Measurements from ENCODE around the gene LEFTY1.
A peak's percentile ranks its signal among the peaks of the same experiment; 100 is the strongest.

Gene LEFTY1

DNA sequence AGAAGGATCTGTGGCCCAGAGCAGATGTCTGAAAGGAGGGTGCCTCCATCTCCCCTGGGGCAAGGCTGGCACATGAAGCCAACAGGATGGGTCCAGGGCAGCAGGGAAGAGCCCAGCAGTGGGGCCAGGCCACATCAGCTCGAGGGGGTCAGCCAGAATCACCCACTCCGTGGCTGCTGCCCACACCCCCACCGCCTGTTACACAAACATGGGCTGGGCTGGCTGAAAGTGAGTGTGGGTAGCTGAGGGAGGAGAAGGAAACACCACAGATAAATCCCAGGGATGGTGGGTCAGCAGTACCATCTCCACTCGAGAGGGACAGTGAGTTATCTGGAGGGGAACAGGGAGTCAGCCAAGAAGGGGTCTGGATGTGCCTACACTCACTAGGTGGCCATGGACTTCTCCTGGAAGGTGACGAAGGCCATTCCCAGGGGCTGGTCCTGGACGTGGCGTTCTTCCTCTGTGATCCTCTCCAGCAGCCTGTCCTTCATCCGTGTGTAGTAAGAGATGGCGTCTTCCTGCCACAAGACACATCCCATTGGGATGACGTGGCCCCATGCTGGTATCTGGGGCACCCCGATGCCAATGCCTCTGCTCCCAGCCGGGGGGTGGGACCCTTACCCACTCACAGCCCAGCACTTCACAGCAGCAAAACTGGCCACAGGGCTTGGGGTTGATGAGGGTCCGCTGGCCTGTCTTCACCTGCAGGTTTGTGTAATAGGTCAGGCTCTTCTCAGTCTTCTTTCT lies 26.9 kb downstream of the LEFTY1 start:
- H3K9me3 Mint-ChIP-seq: no peaks in the 10 kb centered on the region

DNA sequence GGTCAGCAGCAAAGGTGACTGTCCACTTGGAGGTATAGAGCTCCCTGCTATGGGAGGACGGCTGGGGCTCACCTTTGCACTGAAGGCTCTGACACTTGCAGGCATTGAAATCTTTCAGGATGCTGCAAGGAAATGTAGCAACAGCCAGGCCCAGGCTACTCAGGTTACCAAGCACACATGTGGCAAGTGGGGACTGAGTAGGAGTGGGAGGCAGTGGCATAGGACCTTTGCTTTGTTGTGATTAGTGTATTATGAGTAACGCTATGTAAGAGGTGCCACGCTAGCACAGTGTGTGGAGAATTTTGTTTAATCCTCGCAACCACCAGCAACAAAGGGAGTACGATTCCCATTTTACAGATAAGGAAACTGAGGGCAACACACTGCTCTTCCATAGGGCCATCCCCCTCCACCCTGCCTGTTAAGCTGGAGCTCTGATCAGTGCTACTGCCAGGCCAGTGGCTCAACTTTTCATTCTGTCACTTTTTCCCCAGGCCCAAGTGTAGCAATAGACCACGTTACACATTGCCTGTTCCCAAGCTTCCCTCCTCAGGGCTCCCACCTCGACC lies 28.0 kb downstream of the LEFTY1 start:
- no peaks in the 10 kb centered on the region for H3K27me3 Mint-ChIP-seq
- H3K9me3 Mint-ChIP-seq: no peaks in the 10 kb centered on the region
- peaks cover 26% of the 10 kb centered on the region for H3K36me3 Mint-ChIP-seq
- no peak for ATAC-seq (ENCODE audit: low read depth)
- H3K27ac Mint-ChIP-seq: no peak overlapping the region
- H3K4me1 Mint-ChIP-seq: peaks cover under 1% of the 10 kb centered on the region
- H3K4me3 Mint-ChIP-seq: no peak overlapping the region
- DNase-seq (ENCODE audit: low spot score in 2 of 2): no peak

More for the DNA sequence above, 26.9 kb downstream of the LEFTY1 start:
- no peak for DNase-seq (ENCODE audit: low spot score in 2 of 2)
- Mint-ChIP-seq H3K27me3 (no peaks in the 10 kb centered on the region), H3K4me1 (peaks cover 9% of the 10 kb centered on the region), H3K27ac (no peak overlapping the region), H3K36me3 (peaks cover 24% of the 10 kb centered on the region), H3K4me3 (no peak overlapping the region)
- ATAC-seq (ENCODE audit: low read depth): no peak

DNA sequence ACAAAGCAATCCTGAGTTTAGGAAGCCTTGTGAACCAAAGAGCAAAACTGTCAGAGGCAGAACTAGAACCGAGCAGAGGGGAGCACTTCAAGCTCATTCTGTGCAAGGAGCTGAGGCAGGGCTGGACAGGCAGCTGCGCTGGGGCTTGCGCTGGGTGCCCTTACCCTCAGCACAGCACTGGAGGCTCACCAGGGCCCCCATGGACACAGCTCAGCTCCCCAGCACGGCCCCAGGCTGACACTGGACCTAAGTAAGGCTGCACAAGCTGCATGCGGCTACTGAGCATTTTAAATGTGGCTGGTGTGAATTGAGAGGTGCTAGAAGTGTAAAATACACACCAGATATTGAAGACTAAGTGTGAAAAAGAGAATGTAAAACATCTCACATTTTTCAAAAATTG lies 28.8 kb downstream of the LEFTY1 start:
- no peaks in the 10 kb centered on the region for H3K4me1 Mint-ChIP-seq
- no peaks in the 10 kb centered on the region for H3K27me3 Mint-ChIP-seq
- ATAC-seq (ENCODE audit: low read depth) (no peak), DNase-seq (ENCODE audit: low spot score in 2 of 2) (no peak)
- H3K36me3 Mint-ChIP-seq: peaks cover 26% of the 10 kb centered on the region
- H3K27ac Mint-ChIP-seq: no peak overlapping the region
- H3K9me3 Mint-ChIP-seq: no peaks in the 10 kb centered on the region
- H3K4me3 Mint-ChIP-seq: no peak overlapping the region

DNA sequence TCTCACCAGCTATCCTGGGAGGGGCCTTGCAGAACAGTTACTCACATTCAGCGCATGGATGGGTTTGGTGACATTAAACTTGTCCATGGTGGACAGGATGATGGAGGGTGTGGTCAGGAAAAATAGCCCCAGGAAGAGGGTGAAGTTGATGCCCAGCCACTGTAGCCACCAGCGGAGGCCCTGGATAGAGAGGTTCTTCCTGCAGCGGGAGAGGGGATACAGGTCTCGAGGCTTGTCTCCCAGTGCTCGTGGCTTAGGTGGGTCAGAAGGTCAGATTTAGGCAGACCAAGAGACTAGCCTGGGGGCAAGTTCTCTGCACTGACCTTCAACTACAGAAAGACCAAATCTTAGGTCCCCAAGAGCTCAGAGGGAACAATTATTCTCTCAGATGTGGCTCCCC lies 29.8 kb downstream of the LEFTY1 start:
- H3K4me3 Mint-ChIP-seq: no peak overlapping the region
- H3K27ac Mint-ChIP-seq: no peak overlapping the region
- DNase-seq (ENCODE audit: low spot score in 2 of 2) (no peak), ATAC-seq (ENCODE audit: low read depth) (no peak)
- H3K36me3 Mint-ChIP-seq: peaks cover 31% of the 10 kb centered on the region
- no peaks in the 10 kb centered on the region for H3K27me3 Mint-ChIP-seq
- no peaks in the 10 kb centered on the region for H3K9me3 Mint-ChIP-seq
- no peaks in the 10 kb centered on the region for H3K4me1 Mint-ChIP-seq

DNA sequence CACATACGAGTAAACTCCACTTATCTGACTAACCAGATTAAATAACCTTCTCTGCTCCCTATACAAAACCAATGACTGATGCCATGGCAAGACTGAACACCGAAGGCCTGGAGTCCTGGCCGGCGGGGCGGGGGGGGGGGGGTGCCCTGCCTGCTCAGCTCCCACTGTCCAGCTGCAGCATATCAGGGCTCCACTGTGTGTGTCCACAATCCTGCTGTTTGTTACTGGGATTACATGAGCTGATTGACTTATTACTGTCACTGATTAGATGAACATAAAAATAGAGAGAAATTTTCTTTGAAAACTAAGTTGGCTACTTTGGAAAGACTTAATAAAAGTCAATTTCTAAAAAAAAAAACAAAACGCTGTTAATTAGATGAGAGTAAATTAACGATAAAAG lies 31.7 kb downstream of the LEFTY1 start:
- H3K36me3 Mint-ChIP-seq: peaks cover 44% of the 10 kb centered on the region
- no peaks in the 10 kb centered on the region for H3K27me3 Mint-ChIP-seq
- DNase-seq (ENCODE audit: low spot score in 2 of 2) (no peak), ATAC-seq (ENCODE audit: low read depth) (no peak)
- H3K9me3 Mint-ChIP-seq: no peaks in the 10 kb centered on the region
- no peak overlapping the region for H3K27ac Mint-ChIP-seq
- H3K4me1 Mint-ChIP-seq: peaks cover 12% of the 10 kb centered on the region
- no peak overlapping the region for H3K4me3 Mint-ChIP-seq

DNA sequence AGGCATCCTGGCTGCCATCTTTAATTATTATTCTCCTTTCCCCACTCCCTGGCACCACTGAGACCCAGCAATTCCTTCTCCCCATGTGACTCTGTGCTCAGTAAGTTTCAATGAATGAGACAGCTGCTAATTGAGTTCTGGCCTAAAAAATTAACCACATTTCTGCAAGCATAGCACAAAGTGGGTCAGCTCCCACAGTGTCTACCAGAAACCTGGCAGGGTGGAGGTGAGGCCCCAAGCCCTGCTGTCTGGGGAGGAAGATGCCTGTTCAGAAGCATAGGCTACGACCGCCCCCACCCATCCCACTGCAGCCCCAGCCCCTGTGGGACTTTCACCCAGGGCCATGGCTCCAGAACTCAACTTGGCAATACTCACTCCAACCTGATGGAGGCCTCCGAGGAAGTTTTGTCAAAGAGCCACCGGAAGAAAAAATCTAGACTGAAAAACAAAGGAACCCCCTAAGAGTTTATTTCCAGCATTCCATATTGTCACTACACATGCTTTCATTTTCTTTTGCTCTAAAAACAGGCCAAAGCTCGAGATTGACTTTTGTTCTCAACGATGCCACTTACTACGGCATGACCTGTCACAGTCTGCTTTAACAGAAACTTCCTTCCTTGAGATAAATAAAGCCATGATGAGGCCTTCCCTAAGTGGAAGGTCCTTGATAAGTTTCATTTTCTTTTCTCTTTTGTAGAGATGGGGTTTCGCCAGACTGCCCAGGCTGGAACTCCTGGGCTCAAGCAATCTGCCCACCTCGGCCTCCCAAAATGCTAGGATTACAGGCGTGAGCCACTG lies 33.2 kb downstream of the LEFTY1 start:
- Mint-ChIP-seq H3K27me3 (no peaks in the 10 kb centered on the region), H3K4me3 (no peak overlapping the region), H3K27ac (peak overlapping the region; percentile 64), H3K9me3 (no peaks in the 10 kb centered on the region), H3K36me3 (peaks cover 46% of the 10 kb centered on the region), H3K4me1 (peaks cover 22% of the 10 kb centered on the region)
- no peak for DNase-seq (ENCODE audit: low spot score in 2 of 2)
- no peak for ATAC-seq (ENCODE audit: low read depth)

DNA sequence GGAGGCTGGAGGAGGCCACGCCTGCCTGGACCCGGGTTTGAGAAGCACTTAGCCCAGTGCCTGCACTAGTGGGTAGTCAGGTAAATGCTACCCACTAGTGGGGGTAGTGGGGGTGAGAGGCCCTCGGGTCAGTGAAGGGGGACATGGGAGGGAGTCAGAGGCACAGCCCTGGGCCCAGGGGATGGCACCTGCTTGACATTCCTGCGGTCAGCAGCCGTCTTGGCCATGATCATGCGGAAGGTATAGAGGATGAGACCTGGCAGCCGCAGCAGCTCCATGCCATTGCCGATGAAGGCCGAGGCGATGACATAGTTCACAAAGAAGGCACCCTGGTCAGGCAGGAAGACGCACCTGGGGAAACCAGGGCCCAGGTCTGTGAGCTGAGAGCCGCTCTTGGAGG lies 35.5 kb downstream of the LEFTY1 start:
- peak overlapping the region; percentile 90 for H3K27ac Mint-ChIP-seq

DNA sequence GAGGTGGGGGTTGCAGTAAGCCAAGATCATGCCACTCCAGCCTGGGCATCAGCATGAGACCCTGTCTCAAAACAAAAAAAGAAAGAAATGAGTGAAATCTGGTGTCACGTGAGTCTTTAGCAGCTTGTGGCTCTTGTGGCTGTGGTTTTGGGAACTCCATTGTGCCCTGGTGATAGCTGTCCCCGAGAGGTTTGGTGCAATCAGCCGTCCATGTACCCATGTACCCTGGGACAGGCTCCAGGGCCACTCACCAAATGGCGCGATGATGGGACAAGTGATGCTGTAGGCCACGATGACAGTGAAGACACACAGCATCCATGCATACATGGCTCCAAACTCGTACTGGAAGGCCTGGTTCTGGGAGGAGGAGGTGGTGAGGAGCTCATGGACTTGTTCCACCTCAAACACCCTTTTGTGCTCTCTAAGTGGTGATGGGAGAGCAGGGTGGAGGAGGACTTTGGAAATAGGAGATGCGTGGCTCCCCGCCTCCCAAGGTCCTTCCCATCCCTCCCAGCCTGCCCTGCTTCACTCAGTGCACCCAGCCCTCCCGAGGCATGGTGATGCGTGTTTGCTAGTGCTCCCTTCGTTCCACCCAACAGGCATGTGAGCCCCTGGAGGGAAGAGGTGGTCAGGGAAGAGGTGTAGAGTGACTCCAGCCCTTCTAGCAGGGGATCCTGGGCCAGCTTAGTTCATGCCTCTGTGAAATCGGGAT lies 36.4 kb downstream of the LEFTY1 start:
- H3K4me1 Mint-ChIP-seq: peaks cover 47% of the 10 kb centered on the region
- H3K36me3 Mint-ChIP-seq: peaks cover 40% of the 10 kb centered on the region
- no peaks in the 10 kb centered on the region for H3K9me3 Mint-ChIP-seq
- DNase-seq (ENCODE audit: low spot score in 2 of 2) (no peak), ATAC-seq (ENCODE audit: low read depth) (no peak)
- H3K27ac Mint-ChIP-seq: peak overlapping the region; percentile 90
- H3K27me3 Mint-ChIP-seq: no peaks in the 10 kb centered on the region
- H3K4me3 Mint-ChIP-seq: no peak overlapping the region

More for the DNA sequence above, 35.5 kb downstream of the LEFTY1 start:
- Mint-ChIP-seq H3K4me1 (peaks cover 38% of the 10 kb centered on the region), H3K9me3 (no peaks in the 10 kb centered on the region), H3K27me3 (no peaks in the 10 kb centered on the region), H3K36me3 (peaks cover 42% of the 10 kb centered on the region), H3K4me3 (no peak overlapping the region)
- DNase-seq (ENCODE audit: low spot score in 2 of 2) (no peak), ATAC-seq (ENCODE audit: low read depth) (no peak)

DNA sequence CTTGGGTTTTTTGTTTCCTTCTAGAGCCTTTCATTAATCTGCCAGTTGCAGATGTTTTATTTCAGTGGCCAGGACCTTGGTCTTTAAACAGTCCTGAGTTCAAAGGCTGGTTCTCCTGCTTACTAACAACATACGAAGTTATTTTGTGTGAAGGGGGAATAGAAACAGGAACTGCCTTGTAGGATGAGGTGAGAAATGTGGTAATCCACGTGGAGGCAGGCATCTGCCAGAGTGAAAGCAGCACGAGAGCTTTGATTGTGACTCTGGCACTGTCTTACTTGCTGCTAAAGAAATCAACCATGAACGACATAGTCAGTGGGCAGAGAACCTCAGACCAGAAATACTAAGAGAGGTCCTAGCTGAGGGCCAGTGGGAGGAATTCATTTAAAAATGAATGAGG lies 37.1 kb downstream of the LEFTY1 start:
- Mint-ChIP-seq H3K4me1 (peaks cover 53% of the 10 kb centered on the region), H3K9me3 (no peaks in the 10 kb centered on the region), H3K27ac (peak overlapping the region; percentile 90), H3K36me3 (peaks cover 37% of the 10 kb centered on the region), H3K27me3 (no peaks in the 10 kb centered on the region), H3K4me3 (peak overlapping the region; percentile 21)
- DNase-seq (ENCODE audit: low spot score in 2 of 2) (peak in 1 of 2 donors; percentile 21), ATAC-seq (ENCODE audit: low read depth) (peak; percentile 45)

DNA sequence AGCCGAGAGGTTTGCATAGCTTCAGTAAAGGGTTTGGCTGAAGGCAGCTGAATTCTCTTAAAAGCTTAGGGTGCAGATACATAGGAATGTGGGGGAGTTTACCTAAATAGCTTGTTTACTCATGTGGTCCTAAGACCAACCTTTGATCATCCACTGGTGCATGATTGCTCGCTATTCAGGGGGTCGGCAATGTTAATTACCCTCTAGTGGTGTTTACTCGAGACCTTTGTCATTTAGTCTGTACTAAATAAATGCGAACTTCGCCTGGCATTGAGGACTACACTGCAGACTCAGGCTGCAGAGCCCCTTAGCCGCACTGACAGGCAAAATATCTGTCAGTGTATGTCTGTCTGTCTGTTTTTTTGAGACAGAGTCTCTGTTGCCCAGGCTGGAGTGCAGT lies 38.6 kb downstream of the LEFTY1 start:
- Mint-ChIP-seq H3K27ac (peak overlapping the region; percentile 82), H3K27me3 (no peaks in the 10 kb centered on the region), H3K36me3 (peaks cover 40% of the 10 kb centered on the region), H3K4me1 (peaks cover 60% of the 10 kb centered on the region), H3K4me3 (no peak overlapping the region), H3K9me3 (no peaks in the 10 kb centered on the region)
- DNase-seq (ENCODE audit: low spot score in 2 of 2) (no peak), ATAC-seq (ENCODE audit: low read depth) (no peak)

DNA sequence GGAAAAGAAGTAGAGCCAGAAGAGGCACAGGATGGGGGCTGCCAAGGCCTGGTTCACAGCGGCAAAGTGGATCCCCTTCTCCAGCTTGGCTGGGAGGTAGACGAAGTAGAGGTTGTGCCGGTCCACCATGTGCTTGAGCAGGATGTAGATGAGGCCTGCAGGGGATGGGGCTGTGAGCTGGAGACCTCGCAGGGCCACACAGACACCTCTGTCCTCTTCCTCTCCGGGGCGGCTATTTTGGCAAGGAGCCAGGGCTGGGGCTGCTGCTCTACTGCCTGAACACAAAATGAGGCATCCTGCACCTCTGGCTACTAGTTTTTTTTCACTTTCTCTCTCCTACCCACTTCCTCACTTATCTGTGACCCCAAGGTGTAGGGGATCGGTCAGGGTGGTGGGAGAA lies 39.0 kb downstream of the LEFTY1 start:
- H3K27ac Mint-ChIP-seq: peak overlapping the region; percentile 82
- ATAC-seq (ENCODE audit: low read depth): no peak

DNA sequence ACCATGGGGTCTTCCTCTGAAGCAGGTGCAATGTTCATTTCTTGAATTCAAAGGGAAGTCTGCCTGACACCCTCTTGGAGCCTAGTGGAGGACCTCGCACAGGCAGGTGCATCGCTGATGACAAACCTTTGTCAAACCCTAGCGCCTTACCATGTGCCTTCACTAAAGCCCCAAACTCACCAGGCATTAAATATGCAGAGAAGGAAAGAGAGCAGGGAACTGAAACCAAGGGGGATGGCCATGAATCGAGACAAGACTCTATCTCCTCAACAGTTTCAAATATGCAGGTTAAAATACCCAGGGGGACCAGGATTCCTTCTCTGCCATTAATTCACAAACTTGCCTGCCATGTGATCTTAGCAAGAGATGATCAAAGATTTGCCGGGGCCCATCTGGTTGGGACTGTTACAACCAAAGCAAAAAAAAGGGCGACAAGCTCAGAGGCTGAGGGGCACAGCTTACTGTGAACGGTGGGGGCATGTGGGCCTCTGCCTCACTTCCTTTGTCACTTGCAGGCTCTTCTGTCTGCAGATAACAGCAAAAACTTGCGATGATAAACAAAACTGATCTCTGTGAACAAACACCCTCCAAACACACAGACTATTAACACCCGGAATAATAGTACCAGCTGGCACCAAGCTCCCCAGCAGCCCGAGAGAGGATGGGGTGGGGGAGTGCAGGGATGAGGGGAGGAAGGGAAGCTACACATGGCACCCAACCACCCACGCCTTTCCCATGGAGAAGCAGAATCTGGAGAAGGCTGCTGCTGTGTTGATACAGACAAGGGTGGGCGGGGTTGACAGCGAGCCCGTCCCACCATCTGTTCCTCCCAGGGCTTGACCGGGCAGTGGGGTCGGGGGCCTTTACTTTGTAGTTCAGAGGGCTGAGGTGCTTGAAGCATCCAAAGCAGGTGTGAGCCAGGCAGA lies 40.7 kb downstream of the LEFTY1 start:
- peaks cover 55% of the 10 kb centered on the region for H3K4me1 Mint-ChIP-seq
- H3K27me3 Mint-ChIP-seq: no peaks in the 10 kb centered on the region
- no peaks in the 10 kb centered on the region for H3K9me3 Mint-ChIP-seq
- ATAC-seq (ENCODE audit: low read depth) (peak; percentile 87), DNase-seq (ENCODE audit: low spot score in 2 of 2) (peak; percentile 40 to 63)
- peak overlapping the region; percentile 82 for H3K27ac Mint-ChIP-seq
- H3K36me3 Mint-ChIP-seq: peaks cover 27% of the 10 kb centered on the region
- H3K4me3 Mint-ChIP-seq: peak overlapping the region; percentile 57

More for the DNA sequence above, 39.0 kb downstream of the LEFTY1 start:
- peaks cover 60% of the 10 kb centered on the region for H3K4me1 Mint-ChIP-seq
- H3K4me3 Mint-ChIP-seq: no peak overlapping the region
- H3K36me3 Mint-ChIP-seq: peaks cover 40% of the 10 kb centered on the region
- H3K9me3 Mint-ChIP-seq: no peaks in the 10 kb centered on the region
- no peak for DNase-seq (ENCODE audit: low spot score in 2 of 2)
- no peaks in the 10 kb centered on the region for H3K27me3 Mint-ChIP-seq

DNA sequence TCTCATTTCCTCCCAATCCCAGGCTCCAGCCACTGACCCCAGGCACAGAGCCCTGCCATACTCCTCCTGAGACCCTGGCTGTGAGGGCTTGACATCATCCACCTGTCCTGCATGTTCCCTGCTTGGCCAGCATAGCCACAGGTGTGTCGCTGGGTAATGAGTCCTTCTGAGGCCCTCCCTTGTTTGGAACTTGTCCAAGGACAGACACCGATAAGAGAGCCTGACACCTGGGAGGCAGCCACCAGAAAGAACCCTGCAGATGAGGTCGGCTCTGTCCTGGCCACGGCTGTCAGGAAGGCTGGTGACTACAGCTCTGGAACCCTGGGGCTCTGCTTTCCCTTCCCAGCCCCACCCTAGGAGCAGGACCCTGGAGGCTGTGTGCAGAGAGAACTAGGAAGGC lies 41.3 kb downstream of the LEFTY1 start:
- peak overlapping the region; percentile 57 for H3K4me3 Mint-ChIP-seq
- peak overlapping the region; percentile 82 for H3K27ac Mint-ChIP-seq
- DNase-seq (ENCODE audit: low spot score in 2 of 2) (no peak), ATAC-seq (ENCODE audit: low read depth) (no peak)
- H3K27me3 Mint-ChIP-seq: no peaks in the 10 kb centered on the region
- peaks cover 54% of the 10 kb centered on the region for H3K4me1 Mint-ChIP-seq
- H3K9me3 Mint-ChIP-seq: no peaks in the 10 kb centered on the region
- peaks cover 22% of the 10 kb centered on the region for H3K36me3 Mint-ChIP-seq

All from memory B cell (primary cell).